HUES6 (cell line): Measurements from ENCODE around the gene CEP104.

Experiments
- H3K27ac ChIP-seq: 2 replicates; pipeline ENCODE4 v1.7.0; 2013; ENCODE audit warnings: low read depth, mild to moderate bottlenecking, low read length, inconsistent platforms
- H3K27me3 ChIP-seq: 2 replicates; pipeline ENCODE4 v1.6.1; 2013; ENCODE audit warnings: low read length; ENCODE audit not compliant: control insufficient read depth, insufficient read depth
- H3K36me3 ChIP-seq: 2 replicates; pipeline ENCODE4 v1.6.1; 2013; ENCODE audit warnings: low read length; ENCODE audit not compliant: control insufficient read depth, insufficient read depth
- H3K4me1 ChIP-seq: 2 replicates; pipeline ENCODE4 v1.6.1; 2013; ENCODE audit warnings: low read length; ENCODE audit not compliant: control insufficient read depth, insufficient read depth
- H3K4me3 ChIP-seq: 2 replicates; pipeline ENCODE4 v1.5.1; 2013; ENCODE audit warnings: low read depth, low read length
- H3K9ac ChIP-seq: one replicate; pipeline ENCODE4 v1.6.1; 2013; ENCODE audit warnings: mild to moderate bottlenecking, low read length
- H3K9me3 ChIP-seq: 2 replicates; pipeline ENCODE4 v1.6.1; 2013; ENCODE audit warnings: low read depth, low read length; ENCODE audit not compliant: control insufficient read depth, insufficient read depth

The CEP104 gene

GRCh38 chr1:3880429-3881192 lies 23.6 kb upstream of the CEP104 start:
- Histone ChIP-seq H3K27me3 (no peaks in the 10 kb centered on the region), H3K4me1 (no peaks in the 10 kb centered on the region), H3K27ac (no peak overlapping the region), H3K36me3 (peaks cover 15% of the 10 kb centered on the region), H3K9me3 (peaks cover 17% of the 10 kb centered on the region), H3K4me3 (no peak overlapping the region), H3K9ac (no peak overlapping the region)

- H3K36me3 ChIP-seq: peaks cover 13% of the 10 kb centered on the region
- H3K4me3 ChIP-seq: no peak overlapping the region
- no peak overlapping the region for H3K27ac ChIP-seq
- H3K27me3 ChIP-seq: no peaks in the 10 kb centered on the region
- H3K4me1 ChIP-seq: no peaks in the 10 kb centered on the region
- no peak overlapping the region for H3K9ac ChIP-seq
- H3K9me3 ChIP-seq: peaks cover 17% of the 10 kb centered on the region
Measured at GRCh38 chr1:3879787-3880428, 22.9 kb upstream of the CEP104 start.

GRCh38 chr1:3879099-3879498 lies 22.1 kb upstream of the CEP104 start:
- Histone ChIP-seq H3K9me3 (peaks cover 17% of the 10 kb centered on the region), H3K27me3 (no peaks in the 10 kb centered on the region), H3K36me3 (peaks cover 14% of the 10 kb centered on the region), H3K9ac (no peak overlapping the region), H3K27ac (no peak overlapping the region), H3K4me1 (no peaks in the 10 kb centered on the region), H3K4me3 (no peak overlapping the region)

GRCh38 chr1:3876716-3877115 lies 19.7 kb upstream of the CEP104 start:
- Histone ChIP-seq H3K27ac (no peak overlapping the region), H3K9ac (no peak overlapping the region), H3K27me3 (no peaks in the 10 kb centered on the region), H3K36me3 (peaks cover 22% of the 10 kb centered on the region), H3K4me3 (no peak overlapping the region), H3K9me3 (peaks cover 17% of the 10 kb centered on the region), H3K4me1 (no peaks in the 10 kb centered on the region)

- Histone ChIP-seq H3K9me3 (peaks cover 17% of the 10 kb centered on the region), H3K27me3 (no peaks in the 10 kb centered on the region), H3K4me1 (peaks cover 7% of the 10 kb centered on the region; the same call in 1 of the 2 replicates), H3K36me3 (peaks cover 23% of the 10 kb centered on the region), H3K4me3 (no peak overlapping the region), H3K9ac (no peak overlapping the region), H3K27ac (no peak overlapping the region)
Measured at GRCh38 chr1:3874736-3875135, 17.7 kb upstream of the CEP104 start.

- H3K4me3 ChIP-seq: no peak overlapping the region
- no peaks in the 10 kb centered on the region for H3K9me3 ChIP-seq
- H3K36me3 ChIP-seq: peaks cover 21% of the 10 kb centered on the region; the same call in 1 of the 2 replicates
- no peak overlapping the region for H3K9ac ChIP-seq
- no peak overlapping the region for H3K27ac ChIP-seq
- no peaks in the 10 kb centered on the region for H3K27me3 ChIP-seq
- H3K4me1 ChIP-seq: peaks cover 11% of the 10 kb centered on the region; the same call in 1 of the 2 replicates
Measured at GRCh38 chr1:3872546-3872945, 15.5 kb upstream of the CEP104 start.

- H3K4me3 ChIP-seq: no peak overlapping the region
- H3K4me1 ChIP-seq: peaks cover 11% of the 10 kb centered on the region; the same call in 1 of the 2 replicates
- H3K27ac ChIP-seq: no peak overlapping the region
- no peaks in the 10 kb centered on the region for H3K27me3 ChIP-seq
- no peak overlapping the region for H3K9ac ChIP-seq
- H3K9me3 ChIP-seq: no peaks in the 10 kb centered on the region
- peaks cover 21% of the 10 kb centered on the region; the same call in 1 of the 2 replicates for H3K36me3 ChIP-seq
Measured at GRCh38 chr1:3871451-3871805, 14.4 kb upstream of the CEP104 start.

GRCh38 chr1:3869751-3870301 lies 12.8 kb upstream of the CEP104 start:
- Histone ChIP-seq H3K9ac (no peak overlapping the region), H3K36me3 (peaks cover 20% of the 10 kb centered on the region; the same call in 1 of the 2 replicates), H3K4me3 (no peak overlapping the region), H3K4me1 (peaks cover 11% of the 10 kb centered on the region; the same call in 1 of the 2 replicates), H3K27ac (no peak overlapping the region), H3K27me3 (no peaks in the 10 kb centered on the region), H3K9me3 (no peaks in the 10 kb centered on the region)

- Histone ChIP-seq H3K27ac (no peak overlapping the region), H3K27me3 (no peaks in the 10 kb centered on the region), H3K4me3 (no peak overlapping the region), H3K9ac (no peak overlapping the region), H3K9me3 (no peaks in the 10 kb centered on the region), H3K36me3 (peaks cover 12% of the 10 kb centered on the region; the same call in 1 of the 2 replicates), H3K4me1 (peaks cover 11% of the 10 kb centered on the region; the same call in 1 of the 2 replicates)
Measured at GRCh38 chr1:3868464-3869006, 11.5 kb upstream of the CEP104 start.

- no peak overlapping the region for H3K9ac ChIP-seq
Measured at GRCh38 chr1:3865606-3866160, 8.7 kb upstream of the CEP104 start.

More at GRCh38 chr1:3865606-3866160, 8.7 kb upstream of the CEP104 start:
- H3K27ac ChIP-seq: no peak overlapping the region
- H3K4me3 ChIP-seq: no peak overlapping the region
- no peaks in the 10 kb centered on the region for H3K9me3 ChIP-seq
- H3K27me3 ChIP-seq: no peaks in the 10 kb centered on the region
- 0 out of 2 replicates have a peak, but pooled peaks cover 5% of the 10 kb centered on the region for H3K36me3 ChIP-seq
- H3K4me1 ChIP-seq: peaks cover 11% of the 10 kb centered on the region; the same call in 1 of the 2 replicates
